Stomach (tissue), 9 donors: Measurements from ENCODE around the gene CPB2. TPM values are rescaled to one million over a fixed set of nuclear protein-coding genes. Genes with fewer than 3 reads are reported as not detected.

Source experiments
- DNase-seq, 2 donors: peaks; one replicate each; pipeline versions ENCODE4 v3.0.0 to v3.0.0-alpha.2; 2013 to 2019
- H3K27ac ChIP-seq, 5 donors: fragments of 200-600 bp in 4 of 5; sonication (generic) in 4 of 5; one replicate each; pipeline ENCODE4 v1.5.1; 2013 to 2019; ENCODE audit warnings: mild to moderate bottlenecking in 1 of 5, moderate library complexity in 1 of 5
- H3K27me3 ChIP-seq, 3 donors: fragments of 200-600 bp; sonication (generic); one replicate each; pipeline ENCODE4 v1.5.1; 2017 to 2019; ENCODE audit warnings: mixed run types in 1 of 3
- H3K36me3 ChIP-seq, 4 donors: fragments of 200-600 bp; sonication (generic); 1 replicate in 3 of 4; 2 replicates in 1 of 4; pipeline ENCODE4 v1.5.1; 2016 to 2019
- H3K4me1 ChIP-seq, 4 donors: fragments of 200-600 bp; sonication (generic); one replicate each; pipeline ENCODE4 v1.5.1; 2016 to 2019
- H3K4me3 ChIP-seq, 4 donors: fragments of 200-600 bp; sonication (generic) in 3 of 4; one replicate each; pipeline ENCODE4 v1.5.1; 2016 to 2019; ENCODE audit warnings: mild to moderate bottlenecking in 1 of 4
- H3K9me3 ChIP-seq, 4 donors: fragments of 200-600 bp; sonication (generic); one replicate each; pipeline ENCODE4 v1.5.1; 2016 to 2019
- CTCF ChIP-seq, 7 experiments: fragments of 450-650 bp in 4 of 7; fragments of 200-600 bp in 3 of 7; sonication (generic) in 3 of 7; IDR thresholded peaks; one replicate each; pipeline ENCODE4 v1.5.1; 2016 to 2019; ENCODE audit warnings: antibody characterized with exemption in 7 of 7, control low read depth in 2 of 7, mild to moderate bottlenecking in 1 of 7
- EP300 ChIP-seq: sonication (generic); formaldehyde crosslinking; IDR thresholded peaks from one replicate; pipeline ENCODE4 v1.6.1; 2017; ENCODE audit warnings: antibody characterized with exemption
- POLR2A ChIP-seq, 4 donors: fragments of 450-650 bp; IDR thresholded peaks; one replicate each; pipeline ENCODE4 v1.6.1; 2016; ENCODE audit warnings: antibody characterized with exemption in 4 of 4, control low read depth in 2 of 4, mild to moderate bottlenecking in 1 of 4, moderate library complexity in 1 of 4
- POLR2AphosphoS5 ChIP-seq, 3 donors: sonication (generic); formaldehyde crosslinking; IDR thresholded peaks; one replicate each; pipeline ENCODE4 v1.6.1; 2016; ENCODE audit warnings: antibody characterized with exemption in 3 of 3
- WGBS, 5 donors: extraction: QIAGEN DNeasy Blood & Tissue Kit in 3 of 5; methylation state at CpG; one replicate each; pipeline versions ENCODE4 v1.1.5 to v1.1.7; 2013 to 2018; 5-methylcytosine and 5-hydroxymethylcytosine counted together
- intact Hi-C: fragments of 100-400 bp; cut with DNase I; formaldehyde crosslinking; loops from one replicate; pipeline ENCODE4 v1.15.1; 2023; ENCODE audit warnings: low total_unique reads
- polyA plus RNA-seq, 3 donors: library from polyadenylated mRNA; stranded (reverse); fragments of 200-250 nt; gene quantifications; one replicate each; pipeline ENCODE4 v1.2.3, GENCODE V29; 2013
- total RNA-seq, 5 donors: library from RNA; depleted of rRNA; stranded (reverse); fragments of >200 nt; gene quantifications; one replicate each; pipeline versions ENCODE4 v1.1.0 to v1.2.3, GENCODE V29; 2014 to 2016
- donor health status: healthy with polysubstance abuse.
- donor health status: Bipolar disorder and iron deficiency.
- donor health status: healthy.

The CPB2 gene
- total and polyA plus RNA-seq, 8 donors, result 0.37 to 2.2 TPM; not detected in 6

- no peaks in the 10 kb centered on the region for H3K27me3 ChIP-seq
- no peaks in the 10 kb centered on the region for H3K9me3 ChIP-seq
- H3K4me1 ChIP-seq, result no peaks in the 10 kb centered on the region
- DNase-seq, result no peak
- 79 to 95% (median 91%) methylated on average over 3 of the region's 3 CpGs for WGBS, 5 donors
- H3K4me3 ChIP-seq, result no peak overlapping the region
- H3K36me3 ChIP-seq, result peaks cover 0 to 41% (median 6%) of the 10 kb centered on the region in 4 donors
- intact Hi-C loops, result no loop called here
- H3K27ac ChIP-seq, result no peak overlapping the region
- TF ChIP-seq CTCF (IDR thresholded peaks at IDR 0.05) (no peak), POLR2A (IDR thresholded peaks at IDR 0.05) (no peak), POLR2AphosphoS5 (IDR thresholded peaks at IDR 0.05) (no peak), EP300 (no peak)
These were observed 25.3 kb upstream of the CPB2 start for GRCh38 chr13:46129955-46130618.

- Histone ChIP-seq H3K4me1 (no peaks in the 10 kb centered on the region), H3K9me3 (no peaks in the 10 kb centered on the region), H3K27me3 (no peaks in the 10 kb centered on the region), H3K27ac (no peak overlapping the region), H3K4me3 (no peak overlapping the region), H3K36me3 (peaks cover 0 to 38% (median 4%) of the 10 kb centered on the region in 4 donors)
- WGBS, 5 donors, result 86 to 98% (median 92%) methylated on average over 2 of the region's 2 CpGs
- no peak for DNase-seq
- intact Hi-C loops, result no loop called here
- TF ChIP-seq EP300, result no peak
- no peak for TF ChIP-seq CTCF (IDR thresholded peaks at IDR 0.05)
- TF ChIP-seq POLR2AphosphoS5 (IDR thresholded peaks at IDR 0.05), result no peak
- no peak for TF ChIP-seq POLR2A (IDR thresholded peaks at IDR 0.05)
These were observed 24.3 kb upstream of the CPB2 start for GRCh38 chr13:46129124-46129523.

- no peak overlapping the region for H3K27ac ChIP-seq
- no peak overlapping the region for H3K4me3 ChIP-seq
- DNase-seq, result no peak
- H3K9me3 ChIP-seq, result no peaks in the 10 kb centered on the region
- H3K27me3 ChIP-seq, result no peaks in the 10 kb centered on the region
- no peaks in the 10 kb centered on the region for H3K4me1 ChIP-seq
- TF ChIP-seq CTCF (IDR thresholded peaks at IDR 0.05), result no peak
- TF ChIP-seq POLR2A (IDR thresholded peaks at IDR 0.05), result no peak
- no peak for TF ChIP-seq EP300
- TF ChIP-seq POLR2AphosphoS5 (IDR thresholded peaks at IDR 0.05), result no peak
- 82 to 91% (median 88%) methylated on average over 7 of the region's 7 CpGs for WGBS, 5 donors
- intact Hi-C loops, result no loop called here
- H3K36me3 ChIP-seq, result peaks cover 0 to 31% (median 4%) of the 10 kb centered on the region in 4 donors
These were observed 22.7 kb upstream of the CPB2 start for GRCh38 chr13:46127358-46128023.

- Histone ChIP-seq H3K9me3 (no peaks in the 10 kb centered on the region), H3K4me3 (no peak overlapping the region), H3K36me3 (peaks cover 0 to 24% (median 4%) of the 10 kb centered on the region in 4 donors), H3K27me3 (no peaks in the 10 kb centered on the region), H3K27ac (no peak overlapping the region), H3K4me1 (no peaks in the 10 kb centered on the region)
- intact Hi-C loops, result no loop called here
- 46 to 58% (median 57%) methylated on average over 6 of the region's 6 CpGs for WGBS, 5 donors
- no peak for TF ChIP-seq POLR2AphosphoS5 (IDR thresholded peaks at IDR 0.05)
- no peak for TF ChIP-seq EP300
- TF ChIP-seq CTCF (IDR thresholded peaks at IDR 0.05), result peak in 5 of 7 experiments; percentile 50 to 81 (median 63)
- DNase-seq, result peak; percentile 78 to 86
These were observed 21.9 kb upstream of the CPB2 start for GRCh38 chr13:46126552-46127357.
